ENCODE measurements around the gene TRIM38.

DNA sequence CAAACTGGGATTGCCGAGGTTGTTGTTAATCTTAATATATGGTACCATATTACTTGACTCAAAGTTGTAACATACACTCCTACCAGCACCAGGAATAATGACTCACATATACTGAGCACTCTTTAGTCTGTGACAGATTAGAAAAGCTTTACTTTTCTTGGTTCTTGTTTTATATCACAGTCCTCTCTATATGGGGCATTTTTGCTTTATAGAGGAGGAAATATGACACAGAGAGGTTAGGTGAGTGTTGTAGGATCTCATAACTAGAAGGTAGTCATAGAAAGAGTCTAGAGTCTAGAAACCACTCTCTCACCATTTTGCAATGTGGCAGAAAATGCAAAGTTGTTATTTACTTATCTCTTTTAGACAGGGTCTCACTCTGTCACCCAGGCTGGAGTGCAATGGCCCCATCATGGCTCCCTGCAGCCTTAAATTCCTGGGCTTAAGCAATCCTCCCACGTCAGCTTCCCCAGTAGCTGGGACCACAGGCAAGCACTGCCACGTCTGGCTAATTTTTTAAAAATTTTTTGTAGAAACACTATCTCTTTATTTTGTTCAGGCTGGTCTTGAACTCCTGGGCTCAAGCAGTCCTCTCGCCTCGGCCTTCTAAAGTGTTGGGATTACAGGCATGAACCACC is 13.4 kb downstream of the TRIM38 start:
- TF ChIP-seq, protein P1, sequence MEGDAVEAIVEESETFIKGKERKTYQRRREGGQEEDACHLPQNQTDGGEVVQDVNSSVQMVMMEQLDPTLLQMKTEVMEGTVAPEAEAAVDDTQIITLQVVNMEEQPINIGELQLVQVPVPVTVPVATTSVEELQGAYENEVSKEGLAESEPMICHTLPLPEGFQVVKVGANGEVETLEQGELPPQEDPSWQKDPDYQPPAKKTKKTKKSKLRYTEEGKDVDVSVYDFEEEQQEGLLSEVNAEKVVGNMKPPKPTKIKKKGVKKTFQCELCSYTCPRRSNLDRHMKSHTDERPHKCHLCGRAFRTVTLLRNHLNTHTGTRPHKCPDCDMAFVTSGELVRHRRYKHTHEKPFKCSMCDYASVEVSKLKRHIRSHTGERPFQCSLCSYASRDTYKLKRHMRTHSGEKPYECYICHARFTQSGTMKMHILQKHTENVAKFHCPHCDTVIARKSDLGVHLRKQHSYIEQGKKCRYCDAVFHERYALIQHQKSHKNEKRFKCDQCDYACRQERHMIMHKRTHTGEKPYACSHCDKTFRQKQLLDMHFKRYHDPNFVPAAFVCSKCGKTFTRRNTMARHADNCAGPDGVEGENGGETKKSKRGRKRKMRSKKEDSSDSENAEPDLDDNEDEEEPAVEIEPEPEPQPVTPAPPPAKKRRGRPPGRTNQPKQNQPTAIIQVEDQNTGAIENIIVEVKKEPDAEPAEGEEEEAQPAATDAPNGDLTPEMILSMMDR (IDR thresholded peaks at IDR 0.05), result no peak
- TF ChIP-seq POLR2A (IDR thresholded peaks at IDR 0.05), result no peak

Data from esophagus squamous epithelium (tissue), 4 donors.